ENCODE results near the gene PYGL. TPM values are rescaled to one million over a fixed set of nuclear protein-coding genes. Genes with fewer than 3 reads are reported as not detected.

PYGL gene
- total RNA-seq, 2 donors from 2014 or later, result 0.50 to 0.60 TPM

GRCh38 chr14:50871228-50871627, 73.1 kb downstream of the PYGL start:
- DNase-seq (no peak), ATAC-seq (replicated peaks in 1 of 2) (no peak)
- peaks cover 45% of the 10 kb centered on the region for H3K4me1 Mint-ChIP-seq (ENCODE audit: low read depth)
- no peaks in the 10 kb centered on the region for H3K9me3 Mint-ChIP-seq
- H3K27me3 Mint-ChIP-seq (ENCODE audit: low read depth), result peaks cover 89% of the 10 kb centered on the region
- H3K36me3 Mint-ChIP-seq (ENCODE audit: insufficient read depth in 2 of 2), result peaks cover 0 to 2% of the 10 kb centered on the region in 2 donors
- H3K27ac Mint-ChIP-seq, result no peak overlapping the region
- H3K4me3 Mint-ChIP-seq, result peak overlapping the region; percentile 8 to 50

- Mint-ChIP-seq H3K36me3 (ENCODE audit: insufficient read depth in 2 of 2) (no peaks in the 10 kb centered on the region), H3K4me1 (ENCODE audit: low read depth) (peaks cover 3% of the 10 kb centered on the region), H3K4me3 (no peak overlapping the region), H3K27ac (no peak overlapping the region), H3K27me3 (ENCODE audit: low read depth) (peaks cover 42% of the 10 kb centered on the region), H3K9me3 (no peaks in the 10 kb centered on the region)
- DNase-seq, result no peak
- no peak for ATAC-seq (replicated peaks in 1 of 2)
Measured at GRCh38 chr14:50865391-50866076, 78.7 kb downstream of the PYGL start.

- no peak overlapping the region for H3K4me3 Mint-ChIP-seq
- no peak for ATAC-seq (replicated peaks in 1 of 2)
- H3K36me3 Mint-ChIP-seq (ENCODE audit: insufficient read depth in 2 of 2), result no peaks in the 10 kb centered on the region
- H3K4me1 Mint-ChIP-seq (ENCODE audit: low read depth), result peaks cover 7% of the 10 kb centered on the region
- DNase-seq, result no peak
- no peaks in the 10 kb centered on the region for H3K9me3 Mint-ChIP-seq
- H3K27ac Mint-ChIP-seq, result no peak overlapping the region
- H3K27me3 Mint-ChIP-seq (ENCODE audit: low read depth), result peaks cover 36% of the 10 kb centered on the region
Measured at GRCh38 chr14:50864946-50865345, 79.3 kb downstream of the PYGL start.

GRCh38 chr14:50864237-50864636, 80.0 kb downstream of the PYGL start:
- no peak overlapping the region for H3K4me3 Mint-ChIP-seq
- H3K4me1 Mint-ChIP-seq (ENCODE audit: low read depth), result peaks cover 11% of the 10 kb centered on the region
- no peaks in the 10 kb centered on the region for H3K9me3 Mint-ChIP-seq
- H3K27ac Mint-ChIP-seq, result no peak overlapping the region
- peaks cover 29% of the 10 kb centered on the region for H3K27me3 Mint-ChIP-seq (ENCODE audit: low read depth)
- no peaks in the 10 kb centered on the region for H3K36me3 Mint-ChIP-seq (ENCODE audit: insufficient read depth in 2 of 2)
- DNase-seq, result no peak
- ATAC-seq (replicated peaks in 1 of 2), result no peak

- no peaks in the 10 kb centered on the region for H3K9me3 Mint-ChIP-seq
- no peak for ATAC-seq (replicated peaks in 1 of 2)
- H3K27me3 Mint-ChIP-seq (ENCODE audit: low read depth), result peaks cover 9% of the 10 kb centered on the region
- no peak overlapping the region for H3K27ac Mint-ChIP-seq
- no peak overlapping the region for H3K4me3 Mint-ChIP-seq
- no peaks in the 10 kb centered on the region for H3K36me3 Mint-ChIP-seq (ENCODE audit: insufficient read depth in 2 of 2)
- H3K4me1 Mint-ChIP-seq (ENCODE audit: low read depth), result peaks cover 16% of the 10 kb centered on the region
- no peak for DNase-seq
Measured at GRCh38 chr14:50862036-50862570, 82.2 kb downstream of the PYGL start.

GRCh38 chr14:50860478-50861086, 83.7 kb downstream of the PYGL start:
- H3K27ac Mint-ChIP-seq, result peak overlapping the region; percentile 17
- H3K4me1 Mint-ChIP-seq (ENCODE audit: low read depth), result peaks cover 16% of the 10 kb centered on the region
- DNase-seq (peak; percentile 86 to 88), ATAC-seq (replicated peaks in 1 of 2) (peak; percentile 71 to 72)
- H3K4me3 Mint-ChIP-seq, result peak overlapping the region; percentile 87 to 92
- no peaks in the 10 kb centered on the region for H3K36me3 Mint-ChIP-seq (ENCODE audit: insufficient read depth in 2 of 2)
- no peaks in the 10 kb centered on the region for H3K9me3 Mint-ChIP-seq
- no peaks in the 10 kb centered on the region for H3K27me3 Mint-ChIP-seq (ENCODE audit: low read depth)

- H3K4me3 Mint-ChIP-seq, result peak overlapping the region; percentile 87 to 92
Measured at GRCh38 chr14:50859296-50859624, 85.0 kb downstream of the PYGL start.

GRCh38 chr14:50856660-50857059, 87.6 kb downstream of the PYGL start:
- no peak overlapping the region for H3K27ac Mint-ChIP-seq
- ATAC-seq (replicated peaks in 1 of 2), result no peak
- no peaks in the 10 kb centered on the region for H3K36me3 Mint-ChIP-seq (ENCODE audit: insufficient read depth in 2 of 2)
- H3K9me3 Mint-ChIP-seq, result no peaks in the 10 kb centered on the region
- peaks cover 27% of the 10 kb centered on the region for H3K4me1 Mint-ChIP-seq (ENCODE audit: low read depth)
- no peak overlapping the region for H3K4me3 Mint-ChIP-seq
- H3K27me3 Mint-ChIP-seq (ENCODE audit: low read depth), result no peaks in the 10 kb centered on the region
- no peak for DNase-seq

More at GRCh38 chr14:50859296-50859624, 85.0 kb downstream of the PYGL start:
- H3K4me1 Mint-ChIP-seq (ENCODE audit: low read depth), result peaks cover 16% of the 10 kb centered on the region
- ATAC-seq (replicated peaks in 1 of 2) (no peak), DNase-seq (no peak)
- no peaks in the 10 kb centered on the region for H3K9me3 Mint-ChIP-seq
- peak overlapping the region; percentile 54 for H3K27ac Mint-ChIP-seq
- H3K27me3 Mint-ChIP-seq (ENCODE audit: low read depth), result no peaks in the 10 kb centered on the region
- H3K36me3 Mint-ChIP-seq (ENCODE audit: insufficient read depth in 2 of 2), result no peaks in the 10 kb centered on the region

- no peak for DNase-seq
- no peak for ATAC-seq (replicated peaks in 1 of 2)
- Mint-ChIP-seq H3K4me3 (no peak overlapping the region), H3K27ac (no peak overlapping the region), H3K9me3 (no peaks in the 10 kb centered on the region), H3K4me1 (ENCODE audit: low read depth) (peaks cover 25% of the 10 kb centered on the region), H3K27me3 (ENCODE audit: low read depth) (no peaks in the 10 kb centered on the region), H3K36me3 (ENCODE audit: insufficient read depth in 2 of 2) (no peaks in the 10 kb centered on the region)
Measured at GRCh38 chr14:50855558-50855957, 88.7 kb downstream of the PYGL start.

Other genes starting within 250 kb of the PYGL start
- 10 to 100 TPM; 46.1 to 60.0 TPM for gene NIN, start 113.3 kb downstream of the PYGL start, total RNA-seq
- gene ABHD12B, start 72.4 kb downstream of the PYGL start, total RNA-seq, result not detected
- gene TRIM9, start 150.6 kb upstream of the PYGL start, total RNA-seq, result 1 to 10 TPM; 1.4 to 2.4 TPM